Esophagus mucosa (tissue), 1 donor: ENCODE data around the gene CD226. TPM values are rescaled to one million over a fixed set of nuclear protein-coding genes. Genes with fewer than 3 reads are reported as not detected.

Experiments
- ATAC-seq: fragments of 200-7000 bp; cut with Tn5 transposase; one replicate; pipeline ENCODE4 v1.9.1; 2020
- total RNA-seq: library from RNA; stranded (reverse); gene quantifications from one replicate; pipeline ENCODE4 v1.2.4, GENCODE V29; 2023
- donor health status: DM: yes; HTN: yes; CAD: no.

The CD226 gene
- total RNA-seq, 1 donor from 2014 or later: 0.44 TPM

- ATAC-seq: no peak
These were observed 139.3 kb downstream of the CD226 start for GRCh38 chr18:69808399-69808798.

DNA sequence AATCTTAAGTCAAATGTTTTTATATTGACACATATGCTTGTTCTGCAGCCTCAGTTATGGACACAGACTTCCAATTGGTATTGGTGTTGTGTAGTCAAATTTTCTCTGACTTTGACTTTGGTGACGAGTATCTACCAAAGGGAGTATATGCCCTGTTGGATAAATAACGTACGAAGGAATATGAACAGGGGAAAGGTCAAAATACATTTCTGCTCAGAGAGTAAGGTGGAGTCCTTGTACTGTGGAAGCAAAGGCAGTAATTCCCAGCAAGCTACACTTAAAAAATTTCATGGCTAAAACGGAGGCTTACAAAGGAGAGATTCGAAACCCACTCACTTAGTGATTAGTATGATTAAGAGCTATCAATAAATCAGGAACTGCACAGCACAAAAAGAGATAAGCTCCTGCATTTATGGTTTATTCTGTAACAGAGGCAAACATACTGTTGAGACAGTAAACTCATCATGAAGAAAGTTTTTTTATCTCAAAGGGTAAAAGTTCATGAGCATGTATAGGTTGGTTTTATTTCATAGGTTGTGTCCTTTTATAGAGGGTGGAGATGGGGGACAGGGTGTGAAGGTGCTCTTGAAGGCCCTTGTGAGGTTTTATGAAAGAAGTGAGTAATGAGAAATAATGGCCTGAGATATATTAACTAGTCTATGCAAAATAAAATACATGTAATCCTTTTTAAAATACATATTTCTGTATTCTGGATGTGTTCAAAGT lies 142.7 kb downstream of the CD226 start:
- ATAC-seq: no peak
